NCI-H187 (cell line): ENCODE data around the gene ERI3.

Source experiments
- DNase-seq, 2 experiments: peaks; one replicate each; lab custom pipeline; 2025; lab: John Stamatoyannopoulos, UW

ERI3 gene

GRCh38 chr1:44261171-44261817 is 93.8 kb downstream of the ERI3 start:
- peak in 1 of 2 experiments; percentile 66 for DNase-seq

DNA sequence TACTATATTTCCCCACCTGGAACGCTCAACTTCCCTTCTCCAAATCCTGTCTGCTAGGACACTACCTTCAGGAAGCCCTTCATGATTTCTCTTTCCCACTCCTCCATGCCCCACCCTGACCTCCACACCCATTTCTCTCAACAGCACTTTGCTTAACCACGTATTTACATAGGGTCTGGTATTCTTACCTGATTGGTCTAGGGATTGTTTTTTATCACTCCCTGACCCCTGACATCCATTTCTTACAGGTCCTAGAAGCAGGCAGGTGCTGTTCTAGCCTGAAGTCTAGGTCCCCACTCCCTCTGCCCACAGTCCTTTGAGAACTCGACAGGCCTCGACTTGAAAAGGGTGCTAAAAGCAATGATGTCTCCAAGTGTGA is 94.3 kb downstream of the ERI3 start:
- peak; percentile 45 to 66 for DNase-seq

- no peak for DNase-seq
Measured at GRCh38 chr1:44259090-44259489, 96.0 kb downstream of the ERI3 start.

- no peak for DNase-seq
Measured at GRCh38 chr1:44256762-44257554, 98.1 kb downstream of the ERI3 start.

GRCh38 chr1:44254392-44254910 is 100.6 kb downstream of the ERI3 start:
- DNase-seq = no peak

DNA sequence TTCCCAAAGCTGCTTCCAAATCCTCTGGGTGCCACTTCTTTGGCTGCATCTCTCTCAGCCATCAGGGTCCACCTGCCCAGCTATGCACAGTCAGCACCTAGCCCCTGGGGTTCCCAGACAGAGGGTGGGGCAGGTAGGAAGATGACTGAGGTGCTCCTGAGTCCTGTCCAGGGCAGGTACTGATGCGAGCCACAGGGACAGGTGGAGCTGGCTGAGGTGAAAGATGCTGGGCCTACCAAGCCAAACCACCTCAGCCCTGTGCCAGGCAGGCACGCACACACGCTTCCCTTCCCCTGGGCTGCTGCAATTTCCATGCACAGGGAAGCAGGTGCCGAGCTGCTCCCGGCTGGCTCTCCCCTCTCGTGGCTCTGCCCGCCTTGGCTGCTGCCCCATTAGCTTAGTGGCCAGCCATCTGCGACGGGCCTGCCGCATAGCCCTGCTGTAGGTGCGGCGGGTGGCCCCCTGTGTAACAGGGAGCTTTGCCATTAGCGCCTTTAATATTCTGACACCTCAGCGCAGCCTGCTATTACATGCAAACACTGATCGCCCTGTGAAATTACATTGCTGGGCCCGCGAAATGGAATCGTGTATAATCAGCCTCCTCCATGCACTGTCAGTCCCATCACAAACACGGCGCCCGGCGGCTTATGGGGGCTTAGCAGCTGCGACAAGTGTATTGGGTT is 102.9 kb downstream of the ERI3 start:
- no peak for DNase-seq

- no peak for DNase-seq
Measured at GRCh38 chr1:44251486-44251885, 103.6 kb downstream of the ERI3 start.

DNA sequence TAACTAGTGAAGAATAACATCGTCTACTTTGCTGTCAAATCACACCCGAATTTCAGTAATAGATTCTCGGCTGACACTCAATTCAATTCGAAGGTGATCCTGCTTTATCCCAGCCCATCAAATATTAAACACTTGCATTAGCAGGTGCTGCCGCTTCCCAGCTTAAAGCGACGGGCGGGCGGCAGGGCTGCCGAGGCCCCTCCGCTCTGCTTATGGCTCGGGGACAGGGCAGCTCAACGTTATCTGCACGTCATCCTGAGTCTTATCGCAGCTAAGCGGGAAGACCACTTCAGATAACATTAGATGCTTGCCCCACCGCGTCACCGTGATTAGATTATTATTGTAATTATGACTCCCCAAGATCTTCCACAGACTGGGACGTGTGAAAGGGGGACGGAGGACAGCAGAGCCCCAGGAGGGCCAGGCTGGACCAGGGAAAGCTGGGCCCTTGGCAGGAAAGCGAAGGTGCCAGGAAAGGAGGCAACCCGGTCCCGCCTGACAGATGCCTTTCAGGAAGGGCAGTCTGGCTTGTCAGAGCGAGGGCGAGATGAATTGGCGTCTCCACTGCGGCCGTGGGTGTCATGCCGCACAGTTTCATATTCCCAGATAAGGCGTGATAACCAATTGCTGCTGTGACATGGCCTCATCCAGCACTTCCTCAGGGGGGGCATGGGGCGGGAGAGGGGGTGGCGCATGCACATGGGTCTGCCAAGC is 104.8 kb downstream of the ERI3 start:
- no peak for DNase-seq

GRCh38 chr1:44249543-44249942 is 105.5 kb downstream of the ERI3 start:
- DNase-seq = peak in 1 of 2 experiments; percentile 3

GRCh38 chr1:44246806-44247205 is 108.3 kb downstream of the ERI3 start:
- no peak for DNase-seq

- DNase-seq = no peak
Measured at GRCh38 chr1:44244986-44245385, 110.1 kb downstream of the ERI3 start.

DNA sequence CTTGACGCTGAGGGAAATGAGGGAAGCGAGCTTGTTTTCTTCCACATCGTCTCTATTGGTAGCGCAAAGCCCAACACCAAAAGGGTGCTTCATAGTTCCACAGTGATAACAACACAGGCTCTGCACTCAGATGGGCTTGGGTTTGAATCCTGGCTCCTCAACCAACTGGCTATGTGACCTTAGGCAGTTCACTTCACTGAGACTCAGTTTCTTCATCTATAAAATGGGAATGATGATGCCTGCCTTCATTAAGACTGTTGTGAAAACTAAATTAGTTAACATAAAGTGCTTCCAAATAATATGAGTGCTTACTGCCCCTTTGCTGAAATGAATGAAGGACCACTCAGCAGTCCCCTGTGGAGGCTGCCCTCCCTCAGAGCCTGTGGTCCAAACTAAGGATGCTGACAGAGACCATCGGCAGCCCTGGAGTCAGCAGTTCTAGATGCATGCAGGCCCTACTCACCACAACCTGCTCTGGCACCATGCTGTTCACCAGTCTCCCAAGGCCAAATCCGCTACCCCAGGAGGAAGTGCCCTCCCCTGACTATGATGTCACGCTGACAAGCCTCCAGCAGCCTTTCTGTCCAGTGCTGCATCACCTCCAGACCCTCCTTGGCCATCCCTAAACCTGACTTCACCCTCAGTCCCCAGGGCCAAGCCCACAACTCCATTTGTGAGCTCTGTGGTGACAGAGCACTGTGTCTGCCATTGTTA is 111.1 kb downstream of the ERI3 start:
- DNase-seq = no peak

DNA sequence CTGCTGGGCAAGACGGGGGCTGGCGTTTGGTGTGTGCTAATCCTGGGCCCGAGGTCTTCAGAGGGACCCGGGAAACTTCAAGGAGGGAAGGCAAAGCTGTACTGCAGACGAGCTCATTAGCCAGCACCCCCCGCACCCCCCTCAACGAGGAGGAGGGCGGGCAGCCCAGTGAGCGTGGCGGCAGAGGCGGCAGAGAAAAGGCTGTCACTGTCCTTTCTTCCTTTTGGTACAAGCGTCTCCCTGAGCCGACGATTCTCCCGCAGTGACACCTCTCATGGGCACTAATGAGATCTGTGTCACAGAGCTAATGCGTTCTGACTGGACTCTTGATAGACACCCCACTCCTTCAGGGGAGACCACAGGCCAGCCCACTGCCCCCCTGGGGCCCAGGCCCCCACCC is 112.3 kb downstream of the ERI3 start:
- DNase-seq = no peak

- no peak for DNase-seq
Measured at GRCh38 chr1:44240802-44241671, 114.0 kb downstream of the ERI3 start.

GRCh38 chr1:44239961-44240371 is 115.1 kb downstream of the ERI3 start:
- no peak for DNase-seq

DNA sequence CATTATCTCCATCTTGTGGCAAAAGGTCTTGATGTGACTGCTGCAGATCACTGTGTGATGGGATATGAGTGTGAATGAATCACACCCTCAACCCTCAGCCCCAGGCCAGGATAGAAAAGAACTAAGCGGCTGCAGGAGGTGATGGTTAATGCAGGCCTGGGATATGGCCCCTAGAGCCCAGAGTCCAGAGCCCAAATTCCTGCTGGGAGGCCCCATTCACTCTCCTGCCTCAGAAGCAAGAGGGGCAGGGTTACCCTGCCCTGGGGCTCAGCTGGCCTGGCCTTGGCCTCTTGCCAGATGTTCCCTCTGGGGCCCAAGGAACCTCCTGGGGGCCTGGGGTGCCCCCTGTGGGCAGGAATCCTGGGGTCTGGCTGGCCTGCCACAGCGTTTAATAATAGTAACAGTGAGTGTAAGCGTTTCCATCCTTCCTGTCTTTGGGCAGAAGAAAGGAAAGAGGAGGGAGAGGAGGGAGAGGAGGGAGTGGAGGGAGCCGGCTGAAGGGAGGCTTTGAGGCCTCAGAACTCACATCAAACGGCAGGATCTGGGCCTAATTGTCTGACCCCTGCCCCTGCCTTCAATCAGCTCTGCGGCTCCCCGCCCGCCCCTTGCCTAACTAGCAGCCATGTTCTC is 115.6 kb downstream of the ERI3 start:
- no peak for DNase-seq

GRCh38 chr1:44238660-44239059 is 116.4 kb downstream of the ERI3 start:
- no peak for DNase-seq

GRCh38 chr1:44237721-44238457 is 117.2 kb downstream of the ERI3 start:
- peak; percentile 61 to 87 for DNase-seq
